HEK293 (cell line): ENCODE measurements around the gene ZCCHC24.
A peak's percentile ranks its signal among the peaks of the same experiment; 100 is the strongest.

Source experiments
- CTCF ChIA-PET: fragments of 350-600 bp; formaldehyde crosslinking; extraction: SDS; loops from one replicate; lab custom pipeline; 2021; ENCODE audit warnings: antibody characterized with exemption; lab: Yijun Ruan, JAX
- POLR2A ChIA-PET: fragments of 300-600 bp; formaldehyde crosslinking; extraction: SDS; loops from one replicate; lab custom pipeline; 2020; ENCODE audit warnings: antibody characterized with exemption, inconsistent platforms; lab: Yijun Ruan, JAX
- H3K27ac ChIP-seq: fragments of 200-500 bp; sonication (Bioruptor generic); 2 replicates; pipeline ENCODE4 v1.5.1; 2014; ENCODE audit warnings: low read depth, low read length, control low read depth, inconsistent platforms; ENCODE audit errors: extremely low read depth
- H3K36me3 ChIP-seq, 2 experiments: fragments of 200-500 bp in 1 of 2; sonication (Bioruptor generic) in 1 of 2; 1 replicate in 1 of 2; 2 replicates in 1 of 2; pipeline ENCODE4 v1.5.1; 2014 to 2017; ENCODE audit warnings: inconsistent platforms in 2 of 2, low read length in 2 of 2; ENCODE audit not compliant: control insufficient read depth in 2 of 2, insufficient read depth in 1 of 2
- H3K4me1 ChIP-seq: fragments of 200-500 bp; sonication (Bioruptor generic); 2 replicates; pipeline ENCODE4 v1.5.1; 2014; ENCODE audit warnings: mild to moderate bottlenecking, low read length, inconsistent platforms; ENCODE audit not compliant: control insufficient read depth, insufficient read depth
- H3K4me3 ChIP-seq: 2 replicates; pipeline ENCODE4 v1.5.1; 2011; ENCODE audit warnings: low read depth, mild to moderate bottlenecking, control low read depth, low read length, moderate library complexity
- H3K9me3 ChIP-seq: fragments of 200-500 bp; sonication (Bioruptor generic); 2 replicates; pipeline ENCODE4 v1.5.1; 2014; ENCODE audit warnings: low read depth, low read length, inconsistent platforms; ENCODE audit not compliant: control insufficient read depth, insufficient read depth
- CTCF ChIP-seq: fragments of 450-650 bp; formaldehyde crosslinking; IDR thresholded peaks from 2 replicates; pipeline ENCODE4 v1.5.1; 2016; ENCODE audit warnings: missing biosample characterization, missing genetic modification characterization
- EGR2 ChIP-seq: fragments of 450-650 bp; formaldehyde crosslinking; IDR thresholded peaks from 2 replicates; pipeline ENCODE4 v1.5.1; 2016; ENCODE audit warnings: low read depth, missing biosample characterization, missing genetic modification characterization
- KLF1 ChIP-seq: fragments of 450-650 bp; formaldehyde crosslinking; IDR thresholded peaks from 2 replicates; pipeline ENCODE4 v1.5.1; 2016; ENCODE audit warnings: missing biosample characterization, missing genetic modification characterization
- KLF10 ChIP-seq: fragments of 450-650 bp; IDR thresholded peaks from 2 replicates; pipeline ENCODE4 v1.5.1; 2018; ENCODE audit warnings: missing biosample characterization, mild to moderate bottlenecking, missing genetic modification characterization
- REST ChIP-seq: fragments of 450-650 bp; formaldehyde crosslinking; IDR thresholded peaks from 2 replicates; pipeline ENCODE4 v1.5.1; 2016; ENCODE audit warnings: missing biosample characterization, missing genetic modification characterization
- TCF7L2 ChIP-seq: IDR thresholded peaks from 2 replicates; pipeline ENCODE4 v1.6.1; 2011; ENCODE audit warnings: low read depth, mild to moderate bottlenecking, inconsistent platforms, low read length, moderate library complexity, borderline replicate concordance
- ZBTB48 ChIP-seq: fragments of 450-650 bp; formaldehyde crosslinking; IDR thresholded peaks from 2 replicates; pipeline ENCODE4 v1.5.1; 2016; ENCODE audit warnings: missing biosample characterization, missing genetic modification characterization
- ZBTB49 ChIP-seq: fragments of 450-650 bp; formaldehyde crosslinking; IDR thresholded peaks from 2 replicates; pipeline ENCODE4 v1.5.1; 2016; ENCODE audit warnings: missing biosample characterization, missing genetic modification characterization, low read depth
- ZBTB7A ChIP-seq: fragments of 450-650 bp; formaldehyde crosslinking; IDR thresholded peaks from 2 replicates; pipeline ENCODE4 v1.5.1; 2016; ENCODE audit warnings: low read depth, missing biosample characterization, missing genetic modification characterization
- ZFHX2 ChIP-seq: fragments of 450-650 bp; formaldehyde crosslinking; conservative IDR thresholded peaks from 2 replicates; pipeline ENCODE4 v1.5.1; 2016; ENCODE audit warnings: missing biosample characterization, missing genetic modification characterization
- ZNF596 ChIP-seq: fragments of 450-650 bp; IDR thresholded peaks from 2 replicates; pipeline ENCODE4 v1.5.0; 2018; ENCODE audit warnings: missing biosample characterization, mild to moderate bottlenecking, missing genetic modification characterization, moderate library complexity
- ZNF600 ChIP-seq: fragments of 450-650 bp; formaldehyde crosslinking; IDR thresholded peaks from 2 replicates; pipeline ENCODE4 v1.5.1; 2016; ENCODE audit warnings: missing biosample characterization, missing genetic modification characterization
- ZNF624 ChIP-seq: fragments of 450-650 bp; formaldehyde crosslinking; IDR thresholded peaks from 2 replicates; pipeline ENCODE4 v1.5.1; 2017; ENCODE audit warnings: missing biosample characterization, missing genetic modification characterization
- ZNF677 ChIP-seq: fragments of 450-650 bp; IDR thresholded peaks from 2 replicates; pipeline ENCODE4 v1.5.0; 2018; ENCODE audit warnings: missing biosample characterization, mild to moderate bottlenecking, missing genetic modification characterization, moderate library complexity
- ZNF701 ChIP-seq: fragments of 450-650 bp; formaldehyde crosslinking; IDR thresholded peaks from 2 replicates; pipeline ENCODE4 v1.5.1; 2016; ENCODE audit warnings: missing biosample characterization, missing genetic modification characterization
- ZNF792 ChIP-seq: fragments of 450-650 bp; formaldehyde crosslinking; IDR thresholded peaks from 2 replicates; pipeline ENCODE4 v1.5.1; 2016; ENCODE audit warnings: missing biosample characterization, missing genetic modification characterization
- TF ChIP-seq, protein P1 (sequence below): fragments of 450-650 bp; formaldehyde crosslinking; IDR thresholded peaks from 2 replicates; pipeline ENCODE4 v1.5.1; 2016; ENCODE audit warnings: missing biosample characterization, missing genetic modification characterization
- TF ChIP-seq, protein P2 (sequence below): fragments of 450-650 bp; formaldehyde crosslinking; IDR thresholded peaks from 2 replicates; pipeline ENCODE4 v1.5.1; 2016; ENCODE audit warnings: missing biosample characterization, missing genetic modification characterization

ZCCHC24 gene

GRCh38 chr10:79438021-79438698 is 7.3 kb downstream of the ZCCHC24 start:
- Histone ChIP-seq H3K27ac (no peak overlapping the region), H3K4me1 (peaks cover 3% of the 10 kb centered on the region), H3K36me3 (no peaks in the 10 kb centered on the region), H3K9me3 (no peaks in the 10 kb centered on the region), H3K4me3 (no peak overlapping the region)
- CTCF ChIA-PET = interaction anchor here (0.9 kb wide), 1 partner anchor 23 kb away, joined by 5 read pairs; no protein-coding TSS in a partner anchor
- TF ChIP-seq ZNF600 (tag by site-specific recombination) (no peak), CTCF (0 out of 2 replicates have a peak, but pooled peaks have one; percentile 27), EGR2 (tag by site-specific recombination) (peak; percentile 56), ZNF624 (tag by site-specific recombination) (no peak), ZFHX2 (peak; percentile 36; the same call in 1 of the 2 replicates), ZNF792 (tag by site-specific recombination) (no peak), KLF1 (0 out of 2 replicates have a peak, but pooled peaks have one; percentile 10)
- POLR2A ChIA-PET = no interaction called here

GRCh38 chr10:79437111-79437814 is 8.2 kb downstream of the ZCCHC24 start:
- peaks cover 3% of the 10 kb centered on the region for H3K4me1 ChIP-seq
- no peak overlapping the region for H3K27ac ChIP-seq
- H3K36me3 ChIP-seq = no peaks in the 10 kb centered on the region
- H3K9me3 ChIP-seq = no peaks in the 10 kb centered on the region
- H3K4me3 ChIP-seq = no peak overlapping the region
- TF ChIP-seq TCF7L2 = no peak
- TF ChIP-seq, protein P1, sequence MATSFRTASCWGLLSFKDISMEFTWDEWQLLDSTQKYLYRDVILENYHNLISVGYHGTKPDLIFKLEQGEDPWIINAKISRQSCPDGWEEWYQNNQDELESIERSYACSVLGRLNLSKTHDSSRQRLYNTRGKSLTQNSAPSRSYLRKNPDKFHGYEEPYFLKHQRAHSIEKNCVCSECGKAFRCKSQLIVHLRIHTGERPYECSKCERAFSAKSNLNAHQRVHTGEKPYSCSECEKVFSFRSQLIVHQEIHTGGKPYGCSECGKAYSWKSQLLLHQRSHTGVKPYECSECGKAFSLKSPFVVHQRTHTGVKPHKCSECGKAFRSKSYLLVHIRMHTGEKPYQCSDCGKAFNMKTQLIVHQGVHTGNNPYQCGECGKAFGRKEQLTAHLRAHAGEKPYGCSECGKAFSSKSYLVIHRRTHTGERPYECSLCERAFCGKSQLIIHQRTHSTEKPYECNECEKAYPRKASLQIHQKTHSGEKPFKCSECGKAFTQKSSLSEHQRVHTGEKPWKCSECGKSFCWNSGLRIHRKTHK = no peak
- no peak for TF ChIP-seq KLF10 (tag by site-specific recombination)
- TF ChIP-seq, protein P2, sequence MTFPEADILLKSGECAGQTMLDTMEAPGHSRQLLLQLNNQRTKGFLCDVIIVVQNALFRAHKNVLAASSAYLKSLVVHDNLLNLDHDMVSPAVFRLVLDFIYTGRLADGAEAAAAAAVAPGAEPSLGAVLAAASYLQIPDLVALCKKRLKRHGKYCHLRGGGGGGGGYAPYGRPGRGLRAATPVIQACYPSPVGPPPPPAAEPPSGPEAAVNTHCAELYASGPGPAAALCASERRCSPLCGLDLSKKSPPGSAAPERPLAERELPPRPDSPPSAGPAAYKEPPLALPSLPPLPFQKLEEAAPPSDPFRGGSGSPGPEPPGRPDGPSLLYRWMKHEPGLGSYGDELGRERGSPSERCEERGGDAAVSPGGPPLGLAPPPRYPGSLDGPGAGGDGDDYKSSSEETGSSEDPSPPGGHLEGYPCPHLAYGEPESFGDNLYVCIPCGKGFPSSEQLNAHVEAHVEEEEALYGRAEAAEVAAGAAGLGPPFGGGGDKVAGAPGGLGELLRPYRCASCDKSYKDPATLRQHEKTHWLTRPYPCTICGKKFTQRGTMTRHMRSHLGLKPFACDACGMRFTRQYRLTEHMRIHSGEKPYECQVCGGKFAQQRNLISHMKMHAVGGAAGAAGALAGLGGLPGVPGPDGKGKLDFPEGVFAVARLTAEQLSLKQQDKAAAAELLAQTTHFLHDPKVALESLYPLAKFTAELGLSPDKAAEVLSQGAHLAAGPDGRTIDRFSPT (tag by site-specific recombination) = no peak
- no peak for TF ChIP-seq ZNF701 (tag by site-specific recombination)
- TF ChIP-seq ZBTB48 (tag by site-specific recombination) = no peak
- no peak for TF ChIP-seq ZBTB7A (tag by site-specific recombination)
- TF ChIP-seq REST = no peak
- no peak for TF ChIP-seq ZNF677 (tag by site-specific recombination)
- TF ChIP-seq ZBTB49 = no peak
- TF ChIP-seq ZNF596 (tag by site-specific recombination) = no peak
- ChIA-PET CTCF (interaction anchor here (0.6 kb wide), 1 partner anchor 373 kb away, joined by 4 read pairs; no protein-coding TSS in a partner anchor), POLR2A (no interaction called here)
